HCT116 (cell line): ENCODE results near the gene CYP2U1. TPM values are rescaled to one million over a fixed set of nuclear protein-coding genes. Genes with fewer than 3 reads are reported as not detected.

Experiments used
- ATAC-seq: fragments of 200-7000 bp; cut with Tn5 transposase; 2 replicates; pipeline ENCODE4 v1.9.1; 2020; ENCODE audit warnings: mild to moderate bottlenecking, moderate library complexity
- BruUV-seq: library from RNA; stranded (reverse); fragments of 400-500 nt; replicated peaks from 2 replicates; lab custom pipeline; 2021; lab: Mats Ljungman, UMichigan
- CTCF ChIA-PET: fragments of 300-600 bp; sonication (Branson Sonifier 250); formaldehyde crosslinking; loops from one replicate; lab custom pipeline; 2021; ENCODE audit warnings: antibody characterized with exemption; lab: Charles Lee
- POLR2A ChIA-PET: fragments of 300-600, 350-600 bp; sonication (Branson Sonifier 250); formaldehyde crosslinking; loops from one replicate; lab custom pipeline; 2021; ENCODE audit warnings: antibody characterized with exemption; lab: Charles Lee
- RAD21 ChIA-PET, 2 experiments: fragments of 300-600 bp; sonication (Branson Sonifier 250); formaldehyde crosslinking; loops; one replicate each; lab custom pipeline; 2023; ENCODE audit warnings: low total read pairs in 2 of 2; ENCODE audit not compliant: uncharacterized antibody in 2 of 2, unreplicated experiment in 2 of 2, low non-redundant PET in 1 of 2; lab: Charles Lee
- DNase-seq: peaks from one replicate; pipeline ENCODE4 v3.0.0-alpha.2; 2010; ENCODE audit warnings: low read depth, low spot score
- H2AFZ ChIP-seq: fragments of 200-600 bp; shearing (Covaris generic), sonication (generic); 2 replicates; pipeline ENCODE4 v1.6.1; 2017; ENCODE audit warnings: low read depth, mixed run types, mixed read lengths, antibody characterized with exemption, low read length; ENCODE audit not compliant: poor library complexity, severe bottlenecking
- H3K27ac ChIP-seq: 2 replicates; pipeline ENCODE4 v1.5.1; 2012; ENCODE audit warnings: low read depth, low read length
- H3K27me3 ChIP-seq: fragments of 200-600 bp; sonication (generic); 2 replicates; pipeline ENCODE4 v1.6.1; 2016; ENCODE audit warnings: mixed run types, low read length, mixed read lengths; ENCODE audit not compliant: insufficient read depth
- H3K36me3 ChIP-seq, 2 experiments: fragments of 200-500 bp in 1 of 2; fragments of 200-600 bp in 1 of 2; sonication (Bioruptor generic) in 1 of 2; sonication (generic) in 1 of 2; 2 replicates each; pipeline versions ENCODE4 v1.5.1 to v1.6.1; 2014 to 2016; ENCODE audit warnings: low read length in 2 of 2, inconsistent platforms in 1 of 2, mixed read lengths in 1 of 2, mixed run types in 1 of 2; ENCODE audit not compliant: insufficient read depth in 2 of 2, control insufficient read depth in 1 of 2
- H3K4me1 ChIP-seq, 2 experiments: fragments of 200-600 bp in 1 of 2; sonication (generic) in 1 of 2; 2 replicates each; pipeline versions ENCODE4 v1.5.1 to v1.6.1; 2012 to 2017; ENCODE audit warnings: low read length in 2 of 2, inconsistent platforms in 1 of 2, mild to moderate bottlenecking in 1 of 2, mixed read lengths in 1 of 2, mixed run types in 1 of 2, moderate library complexity in 1 of 2; ENCODE audit not compliant: insufficient read depth in 2 of 2, control insufficient read depth in 1 of 2
- H3K4me2 ChIP-seq: fragments of 200-600 bp; sonication (generic); 2 replicates; pipeline ENCODE4 v1.6.1; 2017; ENCODE audit warnings: mixed run types, low read length, mixed read lengths
- H3K4me3 ChIP-seq, 2 experiments: fragments of 200-600 bp in 1 of 2; sonication (generic) in 1 of 2; replicated peaks in 1 of 2; 2 replicates each; pipeline ENCODE4 v1.5.1; 2011 to 2016; ENCODE audit warnings: low read length in 2 of 2, control low read depth in 1 of 2, low read depth in 1 of 2, mild to moderate bottlenecking in 1 of 2, mixed read lengths in 1 of 2, mixed run types in 1 of 2
- H3K79me2 ChIP-seq: fragments of 200-600 bp; sonication (generic); 2 replicates; pipeline ENCODE4 v1.6.1; 2017; ENCODE audit warnings: mild to moderate bottlenecking, mixed run types, low read length, moderate library complexity, mixed read lengths; ENCODE audit not compliant: insufficient read depth
- H3K9ac ChIP-seq: fragments of 200-600 bp; sonication (generic); 2 replicates; pipeline ENCODE4 v1.6.1; 2016; ENCODE audit warnings: low read length, mixed read lengths
- H3K9me2 ChIP-seq: fragments of 200-600 bp; sonication (generic), shearing (Covaris generic); 2 replicates; pipeline ENCODE4 v1.6.1; 2017; ENCODE audit warnings: mixed run types, mild to moderate bottlenecking, moderate library complexity; ENCODE audit not compliant: insufficient read depth
- H3K9me3 ChIP-seq, 2 experiments: fragments of 200-500 bp in 1 of 2; fragments of 200-600 bp in 1 of 2; sonication (Bioruptor generic) in 1 of 2; sonication (generic) in 1 of 2; 2 replicates each; pipeline ENCODE4 v1.6.1; 2014 to 2017; ENCODE audit warnings: low read length in 2 of 2, mixed read lengths in 2 of 2, inconsistent platforms in 1 of 2, low read depth in 1 of 2, mild to moderate bottlenecking in 1 of 2, mixed run types in 1 of 2, moderate library complexity in 1 of 2; ENCODE audit not compliant: control insufficient read depth in 1 of 2, insufficient read depth in 1 of 2
- H4K20me1 ChIP-seq: fragments of 200-600 bp; sonication (generic), shearing (Covaris generic); 2 replicates; pipeline ENCODE4 v1.6.1; 2017; ENCODE audit warnings: mixed run types, mild to moderate bottlenecking, moderate library complexity; ENCODE audit not compliant: insufficient read depth
- ATF3 ChIP-seq: IDR thresholded peaks from 2 replicates; pipeline ENCODE4 v1.6.1; 2012
- CBX3 ChIP-seq: IDR thresholded peaks from 2 replicates; pipeline ENCODE4 v1.6.1; 2012; ENCODE audit warnings: low read depth
- EGR1 ChIP-seq: IDR thresholded peaks from 2 replicates; pipeline ENCODE4 v1.6.1; 2012; ENCODE audit warnings: low read depth
- ELF1 ChIP-seq: IDR thresholded peaks from 2 replicates; pipeline ENCODE4 v1.6.1; 2012; ENCODE audit warnings: low read depth, borderline replicate concordance
- EZH2phosphoT487 ChIP-seq: fragments of 200-600 bp; IDR thresholded peaks from 2 replicates; pipeline ENCODE4 v1.6.1; 2018; ENCODE audit warnings: antibody characterized with exemption, borderline replicate concordance
- FOSL1 ChIP-seq: IDR thresholded peaks from 2 replicates; pipeline ENCODE4 v1.6.1; 2012; ENCODE audit warnings: low read depth
- JUND ChIP-seq: IDR thresholded peaks from 2 replicates; pipeline ENCODE4 v1.6.1; 2012
- MAX ChIP-seq: IDR thresholded peaks from 2 replicates; pipeline ENCODE4 v1.6.1; 2012
- POLR2A ChIP-seq: IDR thresholded peaks from 2 replicates; pipeline ENCODE4 v1.7.0; 2011; ENCODE audit warnings: borderline replicate concordance; ENCODE audit not compliant: insufficient read depth, insufficient read length; ENCODE audit errors: extremely low read depth
- RAD21 ChIP-seq: IDR thresholded peaks from 2 replicates; pipeline ENCODE4 v1.6.1; 2012; ENCODE audit warnings: low read depth, mild to moderate bottlenecking
- REST ChIP-seq: IDR thresholded peaks from 2 replicates; pipeline ENCODE4 v1.6.1; 2012; ENCODE audit warnings: low read depth
- SIN3A ChIP-seq: IDR thresholded peaks from 2 replicates; pipeline ENCODE4 v1.6.1; 2012; ENCODE audit warnings: low read depth
- SP1 ChIP-seq: IDR thresholded peaks from 2 replicates; pipeline ENCODE4 v1.6.1; 2012; ENCODE audit warnings: low read depth
- ZBTB33 ChIP-seq: IDR thresholded peaks from 2 replicates; pipeline ENCODE4 v1.6.1; 2011; ENCODE audit warnings: mild to moderate bottlenecking, low read length, moderate library complexity; ENCODE audit not compliant: insufficient replicate concordance; ENCODE audit errors: extremely low read depth
- intact Hi-C: fragments of 100-400 bp; cut with micrococcal nuclease; formaldehyde crosslinking; loops from 2 replicates; pipeline ENCODE4 v1.10.0; 2022
- total RNA-seq: library from RNA; stranded (reverse); gene quantifications from one replicate; pipeline ENCODE4 v1.2.1, GENCODE V29; 2021; ENCODE audit not compliant: unreplicated experiment

CYP2U1 gene
- total RNA-seq, 1 experiment from 2014 or later, result 4.0 TPM

GRCh38 chr4:107996949-107997788 lies 65.8 kb downstream of the CYP2U1 start:
- Histone ChIP-seq H3K27ac (no peak overlapping the region), H3K79me2 (peaks cover 39% of the 10 kb centered on the region), H3K4me2 (no peak overlapping the region), H3K27me3 (no peaks in the 10 kb centered on the region), H3K9ac (no peak overlapping the region), H2AFZ (no peak overlapping the region), H3K4me1 (no peaks in the 10 kb centered on the region), H4K20me1 (peaks cover 5% of the 10 kb centered on the region; the same call in 1 of the 2 replicates), H3K9me2 (no peaks in the 10 kb centered on the region), H3K4me3 (no peak overlapping the region), H3K9me3 (no peaks in the 10 kb centered on the region), H3K36me3 (no peaks in the 10 kb centered on the region)
- TF ChIP-seq SIN3A (no peak), REST (no peak), FOSL1 (no peak), EZH2phosphoT487 (no peak), CBX3 (no peak), POLR2A (no peak), SP1 (no peak), ATF3 (no peak), MAX (no peak), RAD21 (no peak), ELF1 (no peak), ZBTB33 (no peak), JUND (no peak), EGR1 (no peak)
- RAD21 ChIA-PET, result no interaction called here
- BruUV-seq, result no TSS peak
- ATAC-seq (no peak), DNase-seq (no peak)
- POLR2A ChIA-PET, result no interaction called here
- intact Hi-C loops, result no loop called here
- CTCF ChIA-PET, result no interaction called here
